B cell (primary cell): ENCODE measurements around the gene TMEM14A. TPM values are rescaled to one million over a fixed set of nuclear protein-coding genes. Genes with fewer than 3 reads are reported as not detected.

Source experiments
- ATAC-seq: fragments of 200-7000 bp; cut with Tn5 transposase; one replicate; pipeline ENCODE4 v1.10.0; 2021; ENCODE audit warnings: low read depth, mild to moderate bottlenecking, moderate number of reproducible peaks, moderate library complexity
- CTCF ChIA-PET: fragments of 350-600 bp; sonication (Branson Sonifier 250); formaldehyde crosslinking; loops from one replicate; lab custom pipeline; 2021; ENCODE audit warnings: antibody characterized with exemption, inconsistent platforms; lab: Charles Lee
- POLR2A ChIA-PET: fragments of 350-600 bp; sonication (Branson Sonifier 250); formaldehyde crosslinking; loops from one replicate; lab custom pipeline; 2021; ENCODE audit warnings: antibody characterized with exemption; lab: Charles Lee
- DNase-seq: peaks from one replicate; pipeline ENCODE4 v3.0.0; 2013
- H2AFZ ChIP-seq: 2 replicates; pipeline ENCODE4 v1.6.1; 2012; ENCODE audit warnings: mild to moderate bottlenecking, low read depth, low read length; ENCODE audit not compliant: insufficient read depth, poor library complexity, severe bottlenecking
- H3K27ac ChIP-seq, 2 donors: 1 replicate in 1 of 2; 2 replicates in 1 of 2; pipeline ENCODE4 v1.5.1; 2012 to 2013; ENCODE audit warnings: low read length in 2 of 2, mild to moderate bottlenecking in 2 of 2, moderate library complexity in 1 of 2
- H3K27me3 ChIP-seq, 4 experiments: fragments of 200-600 bp in 1 of 4; sonication (generic) in 1 of 4; replicated peaks in 1 of 4; 1 replicate in 2 of 4; 2 replicates in 2 of 4; pipeline versions ENCODE4 v1.6.1 to v1.7.0; 2013 to 2016; ENCODE audit warnings: low read length in 3 of 4, mild to moderate bottlenecking in 2 of 4, mixed read lengths in 1 of 4, moderate library complexity in 1 of 4; ENCODE audit not compliant: insufficient read depth in 4 of 4, control insufficient read depth in 3 of 4; ENCODE audit errors: control extremely low read depth in 1 of 4
- H3K36me3 ChIP-seq, 2 experiments: replicated peaks in 1 of 2; 1 replicate in 1 of 2; 2 replicates in 1 of 2; pipeline versions ENCODE4 v1.6.1 to v1.7.1; 2013; ENCODE audit warnings: low read length in 1 of 2; ENCODE audit not compliant: insufficient read depth in 2 of 2, control insufficient read depth in 1 of 2; ENCODE audit errors: control extremely low read depth in 1 of 2, extremely low read depth in 1 of 2
- H3K4me1 ChIP-seq, 2 donors: fragments of 200-600 bp in 1 of 2; sonication (generic) in 1 of 2; 1 replicate in 1 of 2; 2 replicates in 1 of 2; pipeline versions ENCODE4 v1.5.1 to v1.6.1; 2013 to 2017; ENCODE audit warnings: low read length in 2 of 2; ENCODE audit not compliant: control insufficient read depth in 2 of 2, insufficient read depth in 2 of 2
- H3K4me2 ChIP-seq: replicated peaks from 2 replicates; pipeline ENCODE3; 2012; ENCODE audit warnings: mild to moderate bottlenecking, low read depth, low read length; ENCODE audit not compliant: poor library complexity, severe bottlenecking
- H3K4me3 ChIP-seq, 5 experiments: fragments of 200-600 bp in 1 of 5; sonication (generic) in 1 of 5; 1 replicate in 3 of 5; 2 replicates in 2 of 5; pipeline versions ENCODE4 v1.5.1 to v1.7.0; 2011 to 2016; ENCODE audit warnings: low read length in 4 of 5, mild to moderate bottlenecking in 4 of 5, low read depth in 2 of 5, control low read depth in 1 of 5, moderate library complexity in 1 of 5; ENCODE audit not compliant: insufficient read depth in 1 of 5; ENCODE audit errors: control extremely low read depth in 1 of 5, extremely low read depth in 1 of 5
- H3K79me2 ChIP-seq: fragments of 200-600 bp; sonication (generic); one replicate; pipeline ENCODE4 v1.6.0; 2016; ENCODE audit warnings: low read length; ENCODE audit not compliant: control insufficient read depth, insufficient read depth
- H3K9ac ChIP-seq: fragments of 200-600 bp; sonication (generic); 2 replicates; pipeline ENCODE4 v1.6.1; 2017; ENCODE audit warnings: mild to moderate bottlenecking, low read length, moderate library complexity
- H3K9me3 ChIP-seq, 3 donors: one replicate each; pipeline versions ENCODE4 v1.6.1 to v1.7.1; 2013; ENCODE audit warnings: low read length in 2 of 3; ENCODE audit not compliant: control insufficient read depth in 2 of 3, insufficient read depth in 1 of 3; ENCODE audit errors: control extremely low read depth in 1 of 3
- H4K20me1 ChIP-seq: 2 replicates; pipeline ENCODE4 v1.6.0; 2012; ENCODE audit warnings: mild to moderate bottlenecking, low read length; ENCODE audit not compliant: insufficient read depth, control insufficient read depth, poor library complexity, severe bottlenecking
- H3K27ac Mint-ChIP-seq: one replicate; pipeline ENCODE4 v1.8.0; 2021; ENCODE audit warnings: mixed read lengths
- H3K27me3 Mint-ChIP-seq: one replicate; pipeline ENCODE4 v1.8.0; 2021; ENCODE audit warnings: mixed read lengths
- H3K4me1 Mint-ChIP-seq: one replicate; pipeline ENCODE4 v1.8.0; 2021; ENCODE audit warnings: mixed read lengths
- H3K4me3 Mint-ChIP-seq: one replicate; pipeline ENCODE4 v1.8.0; 2021; ENCODE audit warnings: mixed read lengths
- H3K9me3 Mint-ChIP-seq: one replicate; pipeline ENCODE4 v1.8.0; 2022; ENCODE audit warnings: mixed read lengths; ENCODE audit not compliant: insufficient read depth
- CTCF ChIP-seq: fragments of 200-600 bp; IDR thresholded peaks from one replicate; pipeline ENCODE4 v1.8.0; 2022; ENCODE audit warnings: antibody characterized with exemption, mild to moderate bottlenecking
- EZH2 ChIP-seq: IDR thresholded peaks from 2 replicates; pipeline ENCODE4 v1.6.1; 2012; ENCODE audit warnings: borderline replicate concordance, low read depth, mild to moderate bottlenecking, moderate library complexity, low read length; ENCODE audit not compliant: insufficient read depth, poor library complexity, severe bottlenecking
- WGBS: methylation state at CpG from one replicate; pipeline ENCODE4 v1.1.5; 2013; ENCODE audit warnings: missing lambda C conversion rate; ENCODE audit not compliant: insufficient coverage; 5-methylcytosine and 5-hydroxymethylcytosine counted together
- intact Hi-C: fragments of 100-400 bp; cut with micrococcal nuclease; formaldehyde crosslinking; loops from one replicate; pipeline ENCODE4 v1.10.0; 2022
- polyA plus RNA-seq: library from polyadenylated mRNA; depleted of rRNA; stranded (reverse); fragments of >200 nt; gene quantifications from 2 replicates; pipeline ENCODE4 v1.2.3, GENCODE V29; 2012
- total RNA-seq, 2 donors: library from RNA; stranded (reverse); fragments of 120-200 nt in 1 of 2; gene quantifications; 1 replicate in 1 of 2; 2 replicates in 1 of 2; pipeline versions ENCODE4 v1.2.3 to v1.2.4, GENCODE V29; 2013 to 2022

TMEM14A gene
- total and polyA plus RNA-seq, 2 donors (not counting 1 experiment from before 2014, with no cell fraction given): 5.2 to 9.5 TPM

GRCh38 chr6:52666523-52666922 is 4.4 kb upstream of the TMEM14A start:
- H3K9me3 ChIP-seq: no peaks in the 10 kb centered on the region
- ChIA-PET CTCF (interaction anchor here (2.3 kb wide), 2 partner anchors 251 to 380 kb away, joined by 8 to 10 read pairs; no protein-coding TSS in a partner anchor), POLR2A (no interaction called here)
- no peak overlapping the region for H3K27ac ChIP-seq
- no peaks in the 10 kb centered on the region for H3K36me3 ChIP-seq
- 92% methylated on average over 1 of the region's 2 CpGs for WGBS
- Mint-ChIP-seq H3K4me1 (peaks cover 26% of the 10 kb centered on the region), H3K4me3 (no peak overlapping the region), H3K27me3 (no peaks in the 10 kb centered on the region), H3K27ac (no peak overlapping the region), H3K9me3 (no peaks in the 10 kb centered on the region)
- no peak overlapping the region for H3K4me3 ChIP-seq
- no peak for DNase-seq
- no peak overlapping the region for H3K9ac ChIP-seq
- peaks cover 26 to 31% of the 10 kb centered on the region in 2 donors for H3K4me1 ChIP-seq
- H3K79me2 ChIP-seq: no peaks in the 10 kb centered on the region
- H2AFZ ChIP-seq: no peak overlapping the region
- ATAC-seq: no peak
- intact Hi-C loops: no loop called here
- H3K4me2 ChIP-seq: no peak overlapping the region
- no peaks in the 10 kb centered on the region for H4K20me1 ChIP-seq
- peaks cover 0 to 7% (median 0%) of the 10 kb centered on the region in 4 experiments for H3K27me3 ChIP-seq
- TF ChIP-seq CTCF (no peak), EZH2 (no peak)

GRCh38 chr6:52667572-52667971 is 3.3 kb upstream of the TMEM14A start:
- Histone ChIP-seq H3K27ac (no peak overlapping the region), H4K20me1 (no peaks in the 10 kb centered on the region), H3K79me2 (peaks cover 5% of the 10 kb centered on the region), H2AFZ (no peak overlapping the region), H3K27me3 (peaks cover 0 to 7% (median 0%) of the 10 kb centered on the region in 4 experiments), H3K9me3 (no peaks in the 10 kb centered on the region), H3K4me1 (peaks cover 30 to 37% of the 10 kb centered on the region in 2 donors), H3K4me2 (no peak overlapping the region), H3K9ac (no peak overlapping the region), H3K36me3 (no peaks in the 10 kb centered on the region), H3K4me3 (no peak overlapping the region)
- Mint-ChIP-seq H3K9me3 (no peaks in the 10 kb centered on the region), H3K4me1 (peaks cover 35% of the 10 kb centered on the region), H3K27me3 (no peaks in the 10 kb centered on the region), H3K27ac (peak overlapping the region; percentile 8), H3K4me3 (no peak overlapping the region)
- ATAC-seq (no peak), DNase-seq (peak; percentile 44)
- POLR2A ChIA-PET: no interaction called here
- no peak for TF ChIP-seq EZH2
- TF ChIP-seq CTCF: no peak
- intact Hi-C loops: no loop called here
- no CpG with 5 or more reads among the region's 1 CpG for WGBS
- CTCF ChIA-PET: interaction anchor here (1.6 kb wide), 1 partner anchor 15 kb away, joined by 8 read pairs; no protein-coding TSS in a partner anchor
